ENCODE data around the gene ZNF639. TPM values are rescaled to one million over a fixed set of nuclear protein-coding genes. Genes with fewer than 3 reads are reported as not detected.

The ZNF639 gene
- total RNA-seq, 1 experiment from 2014 or later = 44.1 TPM

DNA sequence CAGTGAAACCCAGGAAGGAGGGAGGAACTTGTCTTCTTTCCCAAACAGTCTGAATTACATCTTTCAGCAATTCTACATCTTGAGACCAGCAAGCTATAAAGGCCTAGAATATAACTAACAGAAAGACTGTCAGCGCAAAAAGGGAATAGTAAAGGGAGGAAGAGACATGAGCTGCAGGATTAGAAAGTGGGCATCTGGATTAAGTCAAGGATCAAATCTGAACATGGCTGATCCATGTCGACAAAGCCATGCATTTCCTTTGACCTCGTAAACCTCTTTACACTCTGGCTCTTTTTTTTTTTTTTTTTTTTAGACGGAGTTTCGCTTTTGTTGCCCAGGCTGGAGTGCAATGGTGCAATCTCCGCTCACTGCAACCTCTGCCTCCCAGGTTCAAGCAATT is 36.5 kb upstream of the ZNF639 start:
- H3K4me1 ChIP-seq (ENCODE audit: insufficient read depth, low read length) = no peaks in the 10 kb centered on the region
- no peak overlapping the region for H4K8ac ChIP-seq (replicated peaks; ENCODE audit: insufficient read length, low read depth, low read length)
- no peaks in the 10 kb centered on the region for H3K23me2 ChIP-seq (ENCODE audit: insufficient read length, low read depth, low read length, poor library complexity, severe bottlenecking)
- no peaks in the 10 kb centered on the region for H3K79me1 ChIP-seq (ENCODE audit: insufficient read depth, low read depth, low read length, poor library complexity, severe bottlenecking)
- H3K23ac ChIP-seq (ENCODE audit: insufficient read length, low read depth, low read length) = no peak overlapping the region
- no peak overlapping the region for H2BK120ac ChIP-seq (ENCODE audit: low read depth, low read length, poor library complexity, severe bottlenecking)
- H4K20me1 ChIP-seq (ENCODE audit: control insufficient read depth, insufficient read depth, insufficient read length) = no peaks in the 10 kb centered on the region
- no peaks in the 10 kb centered on the region for H3K9me3 ChIP-seq (ENCODE audit: control insufficient read depth, low read depth, low read length)
- H2BK15ac ChIP-seq (ENCODE audit: low read depth, low read length) = no peak overlapping the region
- H3K27ac ChIP-seq (ENCODE audit: insufficient read length, low read depth, low read length) = no peak overlapping the region
- H3T11ph ChIP-seq (ENCODE audit: low read length) = no peak overlapping the region
- H3K9ac ChIP-seq (ENCODE audit: extremely low read depth, insufficient read length, low read length) = no peak overlapping the region
- no peak overlapping the region for H3K56ac ChIP-seq (ENCODE audit: insufficient read length, low read depth, low read length)
- Mint-ChIP-seq H3K27ac (peak overlapping the region in 1 of 3 experiments; percentile 31; a peak in 1 of 7 replicates), H3K36me3 (ENCODE audit: insufficient read depth in 1 of 3, low read depth in 3 of 3) (no peaks in the 10 kb centered on the region), H3K9me3 (0 out of 5 replicates have a peak, but pooled peaks cover 0 to under 1% of the 10 kb centered on the region in 2 experiments), H3K4me1 (no peaks in the 10 kb centered on the region), H3K27me3 (ENCODE audit: low read depth) (no peaks in the 10 kb centered on the region), H3K4me3 (no peak overlapping the region)
- no peak overlapping the region for H2AFZ ChIP-seq (ENCODE audit: low read length)
- WGBS (ENCODE audit: extremely low coverage, insufficient read length, low lambda C conversion rate) = no CpG with 5 or more reads among the region's 6 CpGs
- H3K4me2 ChIP-seq (ENCODE audit: insufficient read depth, insufficient read length, low read length) = no peak overlapping the region
- no peak overlapping the region for H2AK5ac ChIP-seq (ENCODE audit: insufficient read length, low read length)
- H3K18ac ChIP-seq (ENCODE audit: insufficient read length, low read depth, low read length) = no peak overlapping the region
- no peaks in the 10 kb centered on the region for H3K79me2 ChIP-seq (ENCODE audit: insufficient read depth, low read length)
- H2BK5ac ChIP-seq (ENCODE audit: insufficient read length, low read length) = no peak overlapping the region
- H4K5ac ChIP-seq (ENCODE audit: insufficient read length, low read depth, low read length) = no peak overlapping the region
- TF ChIP-seq, protein P1, sequence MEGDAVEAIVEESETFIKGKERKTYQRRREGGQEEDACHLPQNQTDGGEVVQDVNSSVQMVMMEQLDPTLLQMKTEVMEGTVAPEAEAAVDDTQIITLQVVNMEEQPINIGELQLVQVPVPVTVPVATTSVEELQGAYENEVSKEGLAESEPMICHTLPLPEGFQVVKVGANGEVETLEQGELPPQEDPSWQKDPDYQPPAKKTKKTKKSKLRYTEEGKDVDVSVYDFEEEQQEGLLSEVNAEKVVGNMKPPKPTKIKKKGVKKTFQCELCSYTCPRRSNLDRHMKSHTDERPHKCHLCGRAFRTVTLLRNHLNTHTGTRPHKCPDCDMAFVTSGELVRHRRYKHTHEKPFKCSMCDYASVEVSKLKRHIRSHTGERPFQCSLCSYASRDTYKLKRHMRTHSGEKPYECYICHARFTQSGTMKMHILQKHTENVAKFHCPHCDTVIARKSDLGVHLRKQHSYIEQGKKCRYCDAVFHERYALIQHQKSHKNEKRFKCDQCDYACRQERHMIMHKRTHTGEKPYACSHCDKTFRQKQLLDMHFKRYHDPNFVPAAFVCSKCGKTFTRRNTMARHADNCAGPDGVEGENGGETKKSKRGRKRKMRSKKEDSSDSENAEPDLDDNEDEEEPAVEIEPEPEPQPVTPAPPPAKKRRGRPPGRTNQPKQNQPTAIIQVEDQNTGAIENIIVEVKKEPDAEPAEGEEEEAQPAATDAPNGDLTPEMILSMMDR (conservative IDR thresholded peaks at IDR 0.05) = no peak
- H2BK12ac ChIP-seq (ENCODE audit: insufficient read length, low read depth, low read length) = no peak overlapping the region
- no peaks in the 10 kb centered on the region for H3K27me3 ChIP-seq (ENCODE audit: insufficient read depth, low read length)
- no peak overlapping the region for H4K91ac ChIP-seq (ENCODE audit: insufficient read length, low read depth, low read length)
- H3K14ac ChIP-seq (ENCODE audit: insufficient read depth, low read length) = no peak overlapping the region
- no peak overlapping the region for H2BK20ac ChIP-seq (ENCODE audit: low read depth, low read length, poor library complexity, severe bottlenecking)
- no peak overlapping the region for H3K4ac ChIP-seq (ENCODE audit: low read depth, low read length)
- no peak for DNase-seq
